Parathyroid adenoma (tissue), 2 donors: ENCODE data around the gene ALOX12.

Experiments
- H2AFZ ChIP-seq: fragments of 300-600 bp; sonication (generic); one replicate; pipeline ENCODE4 v1.7.0; 2017; ENCODE audit warnings: antibody characterized with exemption, mild to moderate bottlenecking
- H3K27ac ChIP-seq: fragments of 300-600 bp; sonication (generic); one replicate; pipeline ENCODE4 v1.7.0; 2017
- H3K27me3 ChIP-seq: fragments of 300-600 bp; sonication (generic); one replicate; pipeline ENCODE4 v1.7.0; 2017; ENCODE audit warnings: low read length; ENCODE audit not compliant: control insufficient read depth, insufficient read depth
- H3K36me3 ChIP-seq: fragments of 300-600 bp; sonication (generic); one replicate; pipeline ENCODE4 v1.7.0; 2017; ENCODE audit warnings: low read length; ENCODE audit not compliant: control insufficient read depth, insufficient read depth
- H3K4me1 ChIP-seq: fragments of 300-600 bp; sonication (generic); one replicate; pipeline ENCODE4 v1.7.0; 2017; ENCODE audit warnings: control low read depth
- H3K4me2 ChIP-seq: fragments of 300-600 bp; sonication (generic); one replicate; pipeline ENCODE4 v1.7.0; 2017; ENCODE audit warnings: low read length
- H3K4me3 ChIP-seq: fragments of 300-600 bp; sonication (generic); one replicate; pipeline ENCODE4 v1.7.0; 2017; ENCODE audit warnings: low read depth, low read length
- H3K79me2 ChIP-seq: fragments of 300-600 bp; sonication (generic); one replicate; pipeline ENCODE4 v1.7.0; 2017; ENCODE audit warnings: control low read depth
- H3K9ac ChIP-seq: fragments of 300-600 bp; sonication (generic); one replicate; pipeline ENCODE4 v1.7.0; 2017; ENCODE audit warnings: mild to moderate bottlenecking
- H3K9me3 ChIP-seq: fragments of 300-600 bp; sonication (generic); one replicate; pipeline ENCODE4 v1.7.0; 2017; ENCODE audit warnings: low read length; ENCODE audit not compliant: control insufficient read depth
- TF ChIP-seq, protein P1 (sequence below): fragments of 300-600 bp; sonication (generic); IDR thresholded peaks from one replicate; pipeline ENCODE4 v1.7.0; 2017; ENCODE audit warnings: antibody characterized with exemption, mild to moderate bottlenecking
- donor health status: primary hyperparathyroidism.

ALOX12 gene

DNA sequence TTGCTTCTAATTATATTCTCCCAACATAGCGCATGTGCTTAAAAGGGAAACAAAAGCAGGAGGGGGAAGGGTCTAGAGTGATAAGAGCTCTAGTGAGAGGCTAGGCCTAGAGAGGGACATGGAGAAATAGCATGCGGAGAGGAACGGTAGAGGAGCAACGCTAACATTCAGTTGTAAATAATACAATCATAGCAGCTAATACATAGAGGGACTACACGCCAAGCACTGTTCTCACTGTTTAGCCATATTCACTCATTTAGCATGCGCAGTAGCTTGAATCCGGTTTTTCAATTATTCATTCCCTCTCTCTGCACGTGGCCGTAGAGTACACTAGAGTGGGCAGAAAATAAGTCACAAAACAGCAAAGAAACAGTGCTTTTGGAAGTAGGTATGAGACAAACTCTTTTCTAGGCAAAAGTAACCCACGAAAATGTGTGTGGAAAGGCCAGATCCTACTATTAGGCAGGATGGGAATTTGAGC is 1.7 kb upstream of the ALOX12 start:
- no peaks in the 10 kb centered on the region for H3K4me1 ChIP-seq
- TF ChIP-seq, protein P1, sequence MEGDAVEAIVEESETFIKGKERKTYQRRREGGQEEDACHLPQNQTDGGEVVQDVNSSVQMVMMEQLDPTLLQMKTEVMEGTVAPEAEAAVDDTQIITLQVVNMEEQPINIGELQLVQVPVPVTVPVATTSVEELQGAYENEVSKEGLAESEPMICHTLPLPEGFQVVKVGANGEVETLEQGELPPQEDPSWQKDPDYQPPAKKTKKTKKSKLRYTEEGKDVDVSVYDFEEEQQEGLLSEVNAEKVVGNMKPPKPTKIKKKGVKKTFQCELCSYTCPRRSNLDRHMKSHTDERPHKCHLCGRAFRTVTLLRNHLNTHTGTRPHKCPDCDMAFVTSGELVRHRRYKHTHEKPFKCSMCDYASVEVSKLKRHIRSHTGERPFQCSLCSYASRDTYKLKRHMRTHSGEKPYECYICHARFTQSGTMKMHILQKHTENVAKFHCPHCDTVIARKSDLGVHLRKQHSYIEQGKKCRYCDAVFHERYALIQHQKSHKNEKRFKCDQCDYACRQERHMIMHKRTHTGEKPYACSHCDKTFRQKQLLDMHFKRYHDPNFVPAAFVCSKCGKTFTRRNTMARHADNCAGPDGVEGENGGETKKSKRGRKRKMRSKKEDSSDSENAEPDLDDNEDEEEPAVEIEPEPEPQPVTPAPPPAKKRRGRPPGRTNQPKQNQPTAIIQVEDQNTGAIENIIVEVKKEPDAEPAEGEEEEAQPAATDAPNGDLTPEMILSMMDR: no peak
- no peaks in the 10 kb centered on the region for H3K27me3 ChIP-seq
- no peak overlapping the region for H3K4me2 ChIP-seq
- H3K4me3 ChIP-seq: no peak overlapping the region
- no peak overlapping the region for H3K9ac ChIP-seq
- H3K27ac ChIP-seq: no peak overlapping the region
- H3K9me3 ChIP-seq: no peaks in the 10 kb centered on the region
- no peaks in the 10 kb centered on the region for H3K79me2 ChIP-seq
- no peak overlapping the region for H2AFZ ChIP-seq
- H3K36me3 ChIP-seq: no peaks in the 10 kb centered on the region

DNA sequence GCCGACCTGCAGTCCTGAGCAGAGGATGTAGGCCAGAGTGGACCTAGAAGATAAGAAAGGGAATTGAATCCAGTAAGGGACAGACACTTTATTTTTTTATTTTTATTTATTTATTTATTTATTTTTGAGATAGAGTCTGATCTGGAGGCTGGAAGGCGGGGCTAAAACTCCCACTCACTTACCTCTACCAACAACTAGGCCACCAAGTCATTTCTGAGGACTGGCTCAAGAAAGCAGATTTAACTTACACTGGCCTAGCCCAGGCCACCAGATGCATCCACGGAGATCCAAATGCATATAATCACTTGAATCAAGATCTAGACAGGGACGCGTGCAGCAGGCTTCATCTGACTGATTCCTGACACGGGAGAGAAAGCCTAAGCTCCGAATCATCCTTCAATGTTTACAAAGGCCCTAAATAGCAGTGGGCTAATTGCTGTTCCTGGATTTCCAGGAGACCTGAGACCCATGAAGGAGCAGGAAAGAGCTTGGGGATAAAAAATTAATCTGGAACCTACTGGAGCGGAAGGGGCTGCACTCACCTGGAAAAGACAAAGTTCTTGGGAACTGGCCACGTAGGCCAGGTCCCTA is 1.1 kb upstream of the ALOX12 start:
- H3K27me3 ChIP-seq: no peaks in the 10 kb centered on the region
- TF ChIP-seq, protein P1: no peak
- no peak overlapping the region for H3K9ac ChIP-seq
- no peaks in the 10 kb centered on the region for H3K4me1 ChIP-seq
- no peak overlapping the region for H2AFZ ChIP-seq
- no peak overlapping the region for H3K27ac ChIP-seq
- no peaks in the 10 kb centered on the region for H3K36me3 ChIP-seq
- no peaks in the 10 kb centered on the region for H3K9me3 ChIP-seq
- no peaks in the 10 kb centered on the region for H3K79me2 ChIP-seq
- H3K4me2 ChIP-seq: no peak overlapping the region
- no peak overlapping the region for H3K4me3 ChIP-seq

DNA sequence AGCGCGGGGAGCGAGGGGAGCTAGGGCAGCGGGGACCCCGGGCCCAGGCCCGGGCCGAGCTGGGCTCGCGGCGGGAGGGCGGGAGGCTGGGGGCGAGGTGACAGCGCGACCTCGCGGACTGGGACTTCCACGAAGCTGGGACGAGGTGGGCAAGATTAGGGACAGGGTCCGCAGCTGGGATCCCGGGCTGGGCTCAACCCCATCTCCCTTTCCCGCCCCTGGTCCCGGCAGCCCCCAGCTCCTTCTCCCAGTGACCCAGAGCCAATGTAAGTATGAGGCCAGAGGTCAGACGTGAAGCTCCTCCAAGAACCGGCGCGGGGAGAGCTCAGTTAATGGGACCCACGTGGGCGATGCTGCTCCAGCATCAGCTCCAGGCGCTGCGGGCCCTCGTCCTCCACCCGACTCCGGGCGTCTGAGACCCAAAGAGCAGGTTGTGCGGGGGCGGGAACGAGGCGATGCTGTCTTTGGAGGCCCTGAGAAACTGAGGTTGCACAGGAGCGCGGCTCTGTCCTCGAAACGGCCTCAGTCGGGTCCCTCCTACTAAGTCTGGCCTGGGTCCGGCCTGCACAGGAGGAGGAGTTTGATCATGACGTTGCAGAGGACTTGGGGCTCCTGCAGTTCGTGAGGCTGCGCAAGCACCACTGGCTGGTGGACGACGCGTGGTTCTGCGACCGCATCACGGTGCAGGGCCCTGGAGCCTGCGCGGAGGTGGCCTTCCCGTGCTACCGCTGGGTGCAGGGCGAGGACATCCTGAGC is 585 bp downstream of the ALOX12 start:
- no peak overlapping the region for H3K9ac ChIP-seq
- H2AFZ ChIP-seq: no peak overlapping the region
- no peaks in the 10 kb centered on the region for H3K27me3 ChIP-seq
- H3K9me3 ChIP-seq: no peaks in the 10 kb centered on the region
- no peaks in the 10 kb centered on the region for H3K79me2 ChIP-seq
- no peak overlapping the region for H3K4me3 ChIP-seq
- no peaks in the 10 kb centered on the region for H3K4me1 ChIP-seq
- H3K4me2 ChIP-seq: no peak overlapping the region
- H3K36me3 ChIP-seq: no peaks in the 10 kb centered on the region
- no peak overlapping the region for H3K27ac ChIP-seq
- TF ChIP-seq, protein P1: no peak

DNA sequence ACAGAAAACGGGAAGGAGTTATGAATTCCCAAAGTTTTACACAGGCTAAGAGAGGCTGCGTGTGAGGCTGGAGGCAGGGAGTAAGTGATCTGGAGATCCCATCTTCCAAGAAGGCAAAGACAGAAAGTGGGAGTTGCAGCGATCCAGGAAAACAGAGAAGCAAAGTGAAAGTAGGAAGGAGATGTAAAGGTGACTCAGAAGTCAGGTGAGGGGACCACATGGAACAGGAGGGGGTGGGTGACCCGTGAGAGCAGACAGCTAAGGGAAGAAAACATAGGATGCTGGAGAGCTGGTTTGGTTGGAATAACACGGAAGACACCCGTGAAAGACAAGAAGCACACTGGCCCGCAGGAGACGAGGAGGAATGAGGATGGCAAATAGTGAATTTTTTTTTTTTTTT is 1.3 kb downstream of the ALOX12 start:
- H3K27me3 ChIP-seq: no peaks in the 10 kb centered on the region
- H3K36me3 ChIP-seq: no peaks in the 10 kb centered on the region
- H3K4me2 ChIP-seq: no peak overlapping the region
- no peak overlapping the region for H3K9ac ChIP-seq
- H3K9me3 ChIP-seq: no peaks in the 10 kb centered on the region
- no peak overlapping the region for H3K4me3 ChIP-seq
- H3K4me1 ChIP-seq: no peaks in the 10 kb centered on the region
- H3K27ac ChIP-seq: no peak overlapping the region
- H3K79me2 ChIP-seq: no peaks in the 10 kb centered on the region
- H2AFZ ChIP-seq: no peak overlapping the region
- TF ChIP-seq, protein P1: no peak
